GM19238 (cell line): Measurements from ENCODE around the gene TMEM127.

Source experiments
- DNase-seq: peaks from one replicate; pipeline ENCODE4 v3.0.0; 2011; ENCODE audit warnings: low spot score; ENCODE audit not compliant: insufficient read length

TMEM127 gene

DNA sequence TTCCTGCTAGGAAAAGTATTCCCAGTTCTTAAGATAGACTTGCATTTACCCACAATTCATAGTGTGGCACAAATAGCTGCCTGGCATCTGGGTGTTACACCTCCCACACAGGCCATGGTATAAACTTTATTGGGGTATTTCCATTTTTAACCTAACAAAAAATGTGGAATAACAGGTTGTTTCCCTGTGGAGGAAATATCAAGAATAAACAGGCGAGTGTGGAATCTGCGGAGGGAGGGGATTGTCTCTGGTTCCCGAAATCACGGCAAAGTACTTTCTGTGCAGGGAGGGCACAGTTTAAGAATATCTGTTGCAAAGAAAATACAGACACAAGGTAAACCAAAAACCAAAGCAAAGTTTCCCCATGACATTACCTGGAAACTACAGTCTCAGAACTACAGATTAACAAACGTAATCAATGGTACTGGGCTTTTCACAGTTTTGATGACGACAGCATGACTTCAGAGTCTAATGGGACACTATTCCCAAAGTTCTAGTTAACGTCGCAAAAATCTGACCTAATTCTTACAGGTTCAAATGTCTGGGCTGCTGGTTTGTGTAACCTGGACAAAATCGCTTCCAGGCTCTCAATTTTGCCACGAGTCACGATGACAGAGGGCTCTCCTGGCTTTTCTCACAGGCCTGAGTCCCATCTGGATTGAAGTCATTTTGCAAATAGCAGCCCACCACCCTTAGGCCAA is 58.6 kb downstream of the TMEM127 start:
- DNase-seq: no peak

- DNase-seq: no peak
Observed at GRCh38 chr2:96205888-96206287, 59.9 kb downstream of the TMEM127 start.

- no peak for DNase-seq
Observed at GRCh38 chr2:96204836-96205624, 60.8 kb downstream of the TMEM127 start.

GRCh38 chr2:96203130-96204028 is 62.4 kb downstream of the TMEM127 start:
- DNase-seq: no peak

DNA sequence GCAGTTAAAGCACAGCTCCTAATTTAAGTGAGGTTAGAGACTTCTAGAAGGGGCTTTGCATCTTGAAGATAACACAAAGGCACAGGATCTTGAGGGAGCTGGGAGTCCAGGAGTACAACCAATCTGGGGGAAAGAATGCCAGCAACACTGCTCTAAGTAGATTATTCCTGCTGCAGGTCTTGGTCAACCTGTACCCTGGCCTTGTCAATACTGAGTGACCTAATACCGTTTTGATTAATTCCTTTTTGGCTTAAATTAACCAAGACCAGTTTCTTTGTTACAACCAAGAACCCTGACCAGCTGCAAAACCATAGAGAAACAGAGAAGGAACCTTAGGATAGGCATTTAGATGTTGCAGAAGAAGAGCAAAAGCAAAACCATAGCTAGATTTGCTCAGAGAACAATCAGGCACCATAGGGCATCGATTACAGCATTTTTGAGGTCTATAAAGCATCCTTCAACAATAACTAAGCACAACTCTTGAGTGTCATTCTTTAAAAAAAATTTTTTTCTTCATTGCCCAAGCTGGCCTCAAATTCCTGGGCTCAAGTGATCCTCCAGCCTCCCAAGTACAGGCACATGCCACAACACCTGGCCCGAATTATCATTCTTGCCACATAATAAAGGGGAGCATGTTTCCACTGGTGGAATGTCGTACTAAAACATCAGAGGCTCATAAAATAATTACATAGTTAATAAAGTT is 63.5 kb downstream of the TMEM127 start:
- DNase-seq: no peak

DNA sequence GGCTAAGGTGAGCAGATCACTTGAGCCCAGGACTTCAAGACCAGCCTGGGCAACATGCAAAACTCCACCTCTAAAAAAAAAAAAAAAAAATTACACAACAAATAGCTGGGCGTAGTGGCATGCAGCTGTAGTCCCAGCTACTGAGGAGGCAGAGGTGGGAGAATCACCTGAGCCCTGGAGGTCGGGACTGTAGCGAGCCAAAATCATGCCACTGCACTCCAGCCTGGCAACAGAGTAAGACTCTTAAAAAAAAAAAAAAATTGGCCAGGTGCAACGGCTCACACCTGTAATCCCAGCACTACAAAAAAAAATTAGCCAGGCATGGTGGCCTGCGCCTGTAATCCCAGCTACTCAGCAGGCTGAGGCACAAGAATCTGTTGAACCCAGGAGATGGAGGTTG is 64.5 kb downstream of the TMEM127 start:
- no peak for DNase-seq

- DNase-seq: no peak
Observed at GRCh38 chr2:96198921-96199320, 66.9 kb downstream of the TMEM127 start.
